HG03175 (cell line): ENCODE data around the gene BDNF.
"Not testable (repeated sequence)": the region's sequence is repeated elsewhere in the genome, so short reads cannot be mapped to it uniquely, and the experiment has no call there.

Source experiments
- ATAC-seq: cut with Tn5 transposase; IDR thresholded peaks from one replicate; pipeline ENCODE4 v1.9.1; 2021; ENCODE audit warnings: mild to moderate bottlenecking, moderate library complexity; ENCODE audit not compliant: unreplicated experiment

Gene BDNF

GRCh38 chr11:27673979-27674663 is 26.1 kb downstream of the BDNF start:
- no peak for ATAC-seq

- no peak for ATAC-seq
Observed at GRCh38 chr11:27672836-27673464, 27.3 kb downstream of the BDNF start.

- ATAC-seq = not testable (repeated sequence)
Observed at GRCh38 chr11:27665508-27666101, 34.6 kb downstream of the BDNF start.

GRCh38 chr11:27663326-27663725 is 36.9 kb downstream of the BDNF start:
- ATAC-seq = no peak

DNA sequence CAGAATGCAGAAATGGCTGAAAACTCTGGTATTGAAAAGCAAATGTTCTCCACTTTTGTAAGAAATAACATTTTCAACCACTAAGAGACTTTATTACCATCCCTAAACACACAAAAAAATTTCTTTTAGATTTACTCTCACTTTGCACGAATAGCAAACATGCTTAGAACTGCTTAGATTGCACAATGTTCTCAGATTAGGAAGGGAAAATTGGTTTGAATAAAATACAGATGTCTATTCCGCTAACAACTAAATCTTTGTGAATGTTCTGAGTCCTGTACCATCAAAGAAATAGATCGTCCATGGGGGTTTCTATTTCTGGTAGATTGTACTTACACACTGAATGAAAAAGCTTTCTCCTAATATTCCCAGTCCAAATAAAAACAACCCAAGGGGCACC is 40.1 kb downstream of the BDNF start:
- ATAC-seq = no peak

- no peak for ATAC-seq
Observed at GRCh38 chr11:27658535-27659236, 41.6 kb downstream of the BDNF start.

- ATAC-seq = no peak
Observed at GRCh38 chr11:27656806-27657483, 43.3 kb downstream of the BDNF start.

DNA sequence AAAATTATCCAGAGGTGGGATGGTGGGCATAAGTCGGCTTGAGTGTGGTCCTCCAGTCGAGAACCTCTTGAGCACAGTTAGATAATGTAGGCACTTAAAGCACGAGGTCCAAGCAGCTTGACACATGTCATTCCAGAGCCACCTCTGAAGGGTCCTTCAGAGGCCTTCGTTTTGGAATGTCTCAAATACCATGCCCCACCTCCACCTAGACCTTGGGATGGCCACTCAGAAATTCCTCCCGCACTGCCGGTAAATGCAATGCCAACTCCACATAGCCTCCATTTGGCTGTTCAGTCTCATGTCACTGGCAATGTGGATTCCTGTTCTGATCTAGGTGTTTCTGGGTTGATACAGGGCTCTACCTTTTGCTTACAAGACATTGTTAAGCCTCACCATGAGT is 43.9 kb downstream of the BDNF start:
- ATAC-seq = no peak

- ATAC-seq = no peak
Observed at GRCh38 chr11:27653990-27654758, 46.1 kb downstream of the BDNF start.

DNA sequence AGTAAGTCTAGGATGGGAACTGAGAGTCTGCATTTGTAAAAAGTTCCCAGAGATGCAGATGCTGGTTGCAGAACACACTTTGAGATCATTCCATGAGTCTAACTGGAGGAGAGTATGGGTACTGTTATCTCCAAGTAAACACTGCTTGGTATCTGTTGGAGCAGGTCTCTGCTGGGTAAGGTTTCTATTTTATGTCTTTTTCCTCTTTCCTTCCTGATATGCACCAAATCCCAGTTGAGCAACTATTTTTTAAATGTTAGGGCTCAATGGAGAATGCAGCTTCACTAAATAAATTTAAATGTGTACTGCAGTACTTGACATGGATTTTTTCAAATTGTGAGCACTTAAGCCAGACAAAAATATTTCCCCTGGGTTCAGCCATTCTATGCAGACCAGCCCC is 48.5 kb downstream of the BDNF start:
- ATAC-seq = no peak

GRCh38 chr11:27650988-27651387 is 49.3 kb downstream of the BDNF start:
- no peak for ATAC-seq

DNA sequence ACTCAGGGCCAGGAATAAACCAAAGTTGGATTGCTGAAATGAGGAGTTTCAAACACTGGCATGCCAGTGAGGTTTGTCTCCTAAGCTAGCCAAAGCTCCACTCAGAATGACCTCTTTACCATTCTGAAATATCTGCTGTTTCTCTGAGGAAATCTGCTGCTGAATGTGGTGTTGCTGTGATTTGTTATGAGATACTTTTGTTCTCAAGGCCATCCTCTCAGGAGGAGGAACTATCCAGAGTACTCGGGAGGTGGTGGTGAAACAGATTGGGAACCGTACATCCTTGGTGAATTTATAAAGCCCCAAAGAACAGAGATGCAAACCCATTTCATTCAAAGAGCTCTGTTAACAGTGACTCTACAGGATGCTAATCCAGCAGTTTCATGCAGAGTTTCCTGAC is 50.5 kb downstream of the BDNF start:
- ATAC-seq = no peak

GRCh38 chr11:27648840-27649239 is 51.4 kb downstream of the BDNF start:
- ATAC-seq = no peak

DNA sequence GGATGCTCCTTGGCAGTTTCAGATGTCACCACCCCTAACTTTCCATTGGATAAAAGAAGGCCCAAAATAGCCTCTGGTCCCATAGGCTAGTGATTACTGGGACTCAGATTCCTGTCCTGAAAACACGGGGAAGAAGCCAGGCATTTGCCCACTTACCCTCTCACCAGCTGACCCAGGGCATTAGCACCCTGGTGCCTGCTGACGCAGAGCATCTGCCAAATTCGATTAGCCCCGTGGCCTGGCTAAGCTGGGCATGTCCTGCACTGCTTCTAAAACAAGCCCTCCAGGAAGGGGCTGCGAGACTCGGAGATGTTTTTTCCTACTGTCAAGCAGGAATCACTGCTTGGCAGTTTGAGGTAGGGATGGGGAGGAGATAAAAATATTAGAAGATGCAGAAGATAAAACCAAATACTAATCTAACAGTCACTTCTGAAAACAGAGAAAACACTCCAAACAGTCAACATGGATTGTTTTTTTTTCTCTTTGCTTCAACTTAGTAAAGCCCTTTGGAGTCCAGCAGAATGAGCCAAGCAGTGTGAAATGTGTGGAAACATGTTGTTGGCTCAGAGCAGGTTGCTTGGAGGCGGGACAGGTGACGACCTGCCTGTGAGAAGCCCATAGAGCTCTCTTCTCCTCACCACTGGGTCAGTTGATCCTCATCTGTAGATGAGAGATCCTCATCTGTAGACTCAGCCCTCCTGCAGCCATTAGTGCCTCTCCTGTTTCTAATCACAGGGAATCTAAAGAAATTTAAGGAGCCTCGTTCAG is 54.0 kb downstream of the BDNF start:
- no peak for ATAC-seq

GRCh38 chr11:27642954-27643353 is 57.3 kb downstream of the BDNF start:
- no peak for ATAC-seq

DNA sequence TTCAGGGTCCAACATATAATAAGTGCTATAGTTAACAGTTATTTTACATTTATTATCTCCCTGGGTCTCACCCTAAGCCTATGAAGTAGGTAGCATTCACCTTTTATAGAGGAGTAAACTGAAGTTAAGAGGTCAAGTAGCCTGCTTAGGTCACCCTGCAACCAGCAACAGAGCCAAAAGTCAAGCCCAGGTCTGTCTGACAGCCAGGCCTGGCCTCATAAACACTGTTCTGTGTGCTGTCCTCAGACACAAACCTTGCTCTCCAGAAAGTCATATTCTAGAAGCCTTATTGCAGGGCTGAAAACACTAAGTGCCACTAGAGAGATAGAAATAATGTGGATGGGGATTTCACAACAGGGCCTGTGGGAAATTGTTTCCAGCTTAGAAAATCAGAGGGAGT is 59.3 kb downstream of the BDNF start:
- ATAC-seq = no peak

- ATAC-seq = no peak
Observed at GRCh38 chr11:27635567-27636037, 64.7 kb downstream of the BDNF start.

DNA sequence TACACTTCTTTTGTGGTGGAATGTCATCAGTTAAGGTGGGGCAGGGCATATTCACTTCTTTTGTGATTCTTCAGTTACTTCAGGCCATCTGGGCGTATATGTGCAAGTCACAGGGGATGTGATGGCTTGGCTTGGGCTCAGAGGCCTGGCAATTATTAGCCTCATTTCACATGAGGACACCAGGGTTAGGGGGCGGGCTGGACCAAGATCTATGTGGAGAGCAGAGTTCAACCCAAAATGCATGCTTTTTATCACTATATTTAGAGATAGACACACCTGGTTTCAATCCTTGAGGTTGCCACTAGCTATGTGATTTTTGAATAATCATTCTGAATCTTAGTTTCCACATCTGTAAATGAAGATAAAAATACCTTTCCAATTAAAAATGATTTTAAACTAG is 65.5 kb downstream of the BDNF start:
- not testable (repeated sequence) for ATAC-seq

DNA sequence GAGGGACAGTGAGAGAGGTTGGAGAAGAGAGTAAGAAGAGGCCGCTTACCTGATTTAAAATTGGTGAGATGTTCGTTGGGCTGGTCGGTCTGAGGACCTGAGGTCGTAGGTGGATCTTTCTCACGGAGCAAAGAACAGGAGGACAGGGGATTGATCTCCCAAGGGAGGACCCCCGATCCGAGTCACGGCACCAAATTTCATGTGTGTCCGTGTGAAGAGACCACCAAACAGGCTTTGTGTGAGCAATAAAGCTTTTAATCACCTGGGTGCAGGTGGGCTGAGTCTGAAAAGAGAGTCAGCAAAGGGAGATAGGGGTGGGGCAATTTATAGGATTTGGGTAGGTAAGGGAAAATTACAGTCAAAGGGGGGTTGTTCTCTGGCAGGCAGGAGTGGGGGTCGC is 66.0 kb downstream of the BDNF start:
- not testable (repeated sequence) for ATAC-seq

DNA sequence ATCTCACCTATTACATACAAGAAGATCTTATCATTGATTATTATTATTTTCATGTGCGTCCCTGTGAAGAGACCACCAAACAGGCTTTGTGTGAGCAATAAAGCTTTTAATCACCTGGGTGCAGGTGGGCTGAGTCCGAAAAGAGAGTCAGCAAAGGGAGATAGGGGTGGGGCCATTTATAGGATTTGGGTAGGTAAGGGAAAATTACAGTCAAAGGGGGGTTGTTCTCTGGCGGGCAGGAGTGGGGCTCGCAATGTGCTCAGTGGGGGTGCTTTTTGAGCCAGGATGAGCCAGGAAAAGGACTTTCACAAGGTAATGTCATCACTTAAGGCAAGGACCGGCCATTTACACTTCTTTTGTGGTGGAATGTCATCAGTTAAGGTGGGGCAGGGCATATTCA is 71.2 kb downstream of the BDNF start:
- not testable (repeated sequence) for ATAC-seq
